ENCODE measurements around the gene PNKD.

Gene PNKD

DNA sequence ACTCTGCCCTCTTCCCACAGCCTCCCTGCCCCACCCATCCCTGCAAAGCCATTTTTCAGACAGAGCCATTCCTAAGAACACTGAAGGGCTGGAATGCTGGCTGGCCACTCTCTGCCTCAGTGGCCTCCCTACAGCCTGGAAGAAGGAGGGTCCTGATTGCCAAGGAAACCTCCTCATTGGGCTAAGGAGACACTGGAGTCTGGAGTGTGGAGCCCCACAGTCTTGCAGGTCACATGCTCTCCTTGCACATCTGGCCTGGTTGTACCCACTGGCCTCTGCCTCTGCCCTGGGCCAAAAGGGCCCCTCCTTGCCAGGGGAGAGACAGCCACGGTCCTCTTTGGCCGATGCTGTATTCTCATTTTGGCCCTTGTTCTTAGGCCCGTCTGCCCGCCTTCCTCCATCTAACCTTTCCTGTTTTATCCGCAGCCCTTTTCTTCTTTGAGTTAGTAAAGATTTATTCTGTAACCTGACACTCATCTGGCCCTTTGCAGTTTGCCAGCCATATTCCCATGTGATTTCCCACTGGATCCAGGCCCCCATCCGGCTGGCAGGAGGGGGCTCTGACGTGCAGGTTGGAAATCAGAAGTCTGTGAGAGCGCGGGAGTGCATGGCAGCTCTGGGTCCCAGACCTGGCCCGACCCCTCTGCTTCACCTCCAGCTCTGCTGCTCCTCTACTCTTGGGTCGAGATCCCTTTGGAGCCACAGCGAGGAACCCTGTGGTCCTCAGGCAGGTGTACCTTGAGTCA lies 75.3 kb downstream of the PNKD start:
- no peak for DNase-seq

DNA sequence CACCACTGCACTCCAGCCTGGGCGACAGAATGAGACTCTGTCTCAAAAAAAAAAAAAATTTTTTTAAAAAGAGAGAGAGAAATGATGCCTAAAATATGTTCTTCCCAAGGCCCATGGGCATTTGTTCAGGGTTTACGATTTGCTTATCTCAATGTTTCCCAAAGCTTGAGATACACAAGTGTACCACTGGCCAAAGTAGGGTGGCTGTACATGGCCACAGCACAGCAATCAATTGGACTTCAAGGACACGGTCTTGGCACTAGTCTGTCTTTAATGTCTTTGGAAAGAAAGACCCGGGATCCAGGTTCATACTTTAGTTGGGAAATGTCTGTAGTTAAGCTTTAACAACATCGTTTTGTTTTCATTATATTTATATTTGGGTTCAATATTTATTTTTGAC lies 76.9 kb downstream of the PNKD start:
- DNase-seq, result no peak

DNA sequence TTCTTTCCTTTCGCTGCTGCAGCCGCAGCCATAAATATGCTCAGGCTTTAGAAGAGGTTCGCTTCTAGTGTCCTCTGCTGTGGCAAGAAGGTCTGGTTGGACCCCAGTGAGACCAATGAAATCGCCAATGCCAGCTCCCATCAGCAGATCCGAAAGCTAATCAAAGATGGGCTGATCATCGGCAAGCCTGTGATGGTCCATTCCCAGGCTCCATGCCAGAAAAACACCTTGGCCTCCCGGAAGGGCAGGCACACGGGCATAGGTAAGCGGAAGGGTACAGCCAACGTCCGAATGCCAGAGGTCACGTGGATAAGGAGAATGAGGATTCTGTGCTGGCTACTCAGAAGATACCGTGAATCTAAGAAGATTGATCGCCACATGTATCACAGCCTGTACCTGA lies 83.7 kb downstream of the PNKD start:
- no peak for DNase-seq

DNA sequence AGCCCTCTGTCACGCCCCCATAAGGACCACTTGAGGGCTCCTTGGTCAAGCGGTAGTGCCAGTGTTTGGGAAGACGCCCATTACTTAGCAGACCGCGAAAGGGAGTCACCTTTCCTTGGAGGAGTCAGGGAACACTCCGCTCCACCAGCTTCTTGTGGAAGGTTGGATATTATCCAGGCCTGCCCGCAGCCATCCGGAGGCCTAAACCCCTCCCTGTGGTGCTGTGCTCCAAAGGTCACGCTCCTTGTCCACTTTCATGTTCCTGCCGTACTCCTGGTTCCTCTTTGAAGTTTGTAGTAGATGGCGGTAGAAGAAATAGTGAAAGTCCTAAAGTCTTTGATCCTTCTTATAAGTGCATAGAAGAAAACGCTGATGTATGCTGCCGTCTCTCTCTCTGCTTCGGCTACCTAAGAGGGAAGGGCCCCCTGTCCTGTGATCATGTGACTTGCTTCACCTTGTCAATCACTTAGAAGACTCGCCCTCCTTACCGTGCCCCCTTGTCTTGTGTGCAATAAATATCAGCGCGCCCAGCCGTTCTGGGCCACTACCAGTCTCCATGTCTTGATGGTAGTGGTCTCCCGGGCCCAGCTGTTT lies 84.6 kb downstream of the PNKD start:
- DNase-seq, result no peak

DNA sequence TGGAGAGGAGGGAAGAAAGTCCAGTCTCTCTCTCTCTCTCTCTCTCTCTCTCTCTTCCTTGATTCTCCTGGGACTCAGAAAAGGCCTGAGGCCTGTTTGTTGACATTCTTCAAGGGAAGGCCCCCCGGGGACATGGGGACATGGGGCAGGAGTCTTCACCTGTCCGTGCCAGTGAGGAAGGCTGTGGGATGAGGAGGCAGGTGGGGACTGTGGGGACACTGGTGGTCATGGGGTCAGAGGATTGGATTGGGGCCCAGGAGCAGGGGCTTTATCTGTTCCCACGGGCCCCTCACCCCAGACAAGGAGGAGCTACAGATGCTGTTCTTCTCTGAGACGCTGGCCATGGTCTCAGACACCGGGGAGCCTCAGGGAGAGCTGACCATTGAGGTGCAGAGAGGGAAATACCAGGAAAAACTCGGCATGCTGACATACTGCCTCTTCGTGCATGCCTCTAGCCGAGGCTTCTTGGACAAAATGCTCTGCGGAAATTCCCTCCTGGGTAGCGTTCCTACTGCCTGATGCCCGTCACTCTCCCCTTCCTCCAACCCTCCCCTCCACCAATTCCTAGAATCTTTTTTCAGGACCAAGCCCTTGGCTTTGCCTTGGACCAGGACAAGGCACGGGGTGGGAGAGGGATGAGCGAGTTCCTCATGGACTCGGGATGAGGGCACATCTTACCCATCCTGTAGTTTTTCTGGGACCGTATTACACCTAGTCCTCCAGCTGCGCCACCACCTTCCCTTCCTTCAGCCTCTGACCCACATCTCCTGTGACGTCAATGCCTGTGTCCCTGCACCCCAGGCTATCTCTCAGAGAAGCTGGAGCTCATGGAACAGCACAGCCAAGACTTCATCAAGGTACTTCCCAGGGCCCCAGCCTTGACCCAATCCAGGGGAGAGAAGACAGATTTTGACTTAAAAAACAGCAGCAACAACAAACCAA lies 87.2 kb downstream of the PNKD start:
- no peak for DNase-seq

DNA sequence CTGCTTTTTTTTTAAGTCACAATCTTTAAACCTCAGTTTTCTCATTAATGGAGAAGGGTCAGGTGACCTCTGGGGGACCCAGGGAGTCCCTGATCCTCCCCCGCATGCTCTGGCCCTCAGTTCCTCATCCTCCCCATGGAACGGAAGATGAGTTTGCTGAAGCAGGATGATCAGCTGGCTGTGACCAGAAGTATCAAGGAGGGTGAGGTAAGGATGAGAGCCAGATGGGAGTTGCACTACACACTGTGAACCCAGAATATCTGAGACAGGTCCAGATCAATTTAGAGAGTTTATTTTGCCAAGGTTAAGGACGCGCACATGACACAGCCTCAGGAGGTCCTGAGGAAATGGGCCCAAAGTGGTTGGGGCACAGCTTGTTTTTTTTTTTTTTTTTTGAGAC lies 90.1 kb downstream of the PNKD start:
- peak; percentile 87 to 97 for DNase-seq

DNA sequence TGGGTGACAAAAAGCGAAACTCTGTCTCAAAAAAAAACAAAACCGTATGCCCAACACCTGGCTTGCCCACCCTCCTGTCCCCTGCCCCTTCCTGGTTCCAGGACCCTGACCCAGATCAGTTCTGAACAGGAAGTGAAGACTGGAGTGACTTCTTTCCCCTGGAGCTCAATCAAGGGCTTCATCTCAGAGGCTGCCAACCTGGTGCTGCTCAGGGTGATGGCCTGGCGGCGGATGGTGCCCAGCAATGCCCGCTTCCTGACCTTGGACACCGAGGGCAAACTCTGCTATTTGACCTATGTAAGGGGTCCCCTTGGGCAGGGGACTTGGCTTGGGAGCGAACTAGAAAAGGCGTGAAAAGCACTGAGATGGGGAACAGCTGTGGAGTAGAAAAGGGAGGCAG lies 92.3 kb downstream of the PNKD start:
- DNase-seq, result no peak

DNA sequence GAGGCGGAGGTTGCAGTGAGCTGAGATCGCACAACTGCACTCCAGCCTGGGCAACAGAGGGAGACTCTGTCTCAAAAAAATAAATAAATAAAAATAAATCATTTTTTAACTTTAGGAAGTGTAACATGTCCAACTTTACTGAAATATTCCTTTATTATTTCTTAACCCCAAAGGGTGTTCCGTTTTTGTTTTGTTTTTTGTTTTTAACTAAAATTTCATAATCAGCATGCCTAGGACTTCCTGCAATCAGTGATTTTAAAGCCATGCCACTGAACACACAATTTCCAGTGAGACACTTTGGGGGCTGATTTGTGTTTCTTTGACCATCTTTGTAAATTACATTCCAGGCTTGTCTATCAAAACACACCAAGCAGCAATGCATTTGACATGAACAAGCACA lies 93.4 kb downstream of the PNKD start:
- peak; percentile 59 to 62 for DNase-seq

DNA sequence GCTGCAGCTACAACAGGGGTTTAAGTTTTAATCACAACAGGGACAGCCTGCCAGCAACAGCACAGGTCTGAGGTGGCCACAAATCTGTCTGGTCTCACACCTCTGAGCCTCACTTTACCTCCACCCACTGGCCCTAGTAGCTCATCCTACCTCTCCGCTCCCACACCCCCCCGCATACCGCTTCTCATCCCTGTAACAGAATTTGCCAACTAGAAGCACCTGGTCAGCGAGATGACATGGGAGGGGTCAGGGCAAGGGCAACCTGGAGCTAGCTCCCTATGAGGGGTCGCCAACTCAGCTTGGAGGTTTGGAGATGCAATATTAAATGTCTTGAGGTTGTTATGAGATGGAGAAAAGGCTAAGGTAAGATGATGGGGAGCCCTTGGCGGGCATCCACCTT lies 93.9 kb downstream of the PNKD start:
- DNase-seq, result no peak

DNA sequence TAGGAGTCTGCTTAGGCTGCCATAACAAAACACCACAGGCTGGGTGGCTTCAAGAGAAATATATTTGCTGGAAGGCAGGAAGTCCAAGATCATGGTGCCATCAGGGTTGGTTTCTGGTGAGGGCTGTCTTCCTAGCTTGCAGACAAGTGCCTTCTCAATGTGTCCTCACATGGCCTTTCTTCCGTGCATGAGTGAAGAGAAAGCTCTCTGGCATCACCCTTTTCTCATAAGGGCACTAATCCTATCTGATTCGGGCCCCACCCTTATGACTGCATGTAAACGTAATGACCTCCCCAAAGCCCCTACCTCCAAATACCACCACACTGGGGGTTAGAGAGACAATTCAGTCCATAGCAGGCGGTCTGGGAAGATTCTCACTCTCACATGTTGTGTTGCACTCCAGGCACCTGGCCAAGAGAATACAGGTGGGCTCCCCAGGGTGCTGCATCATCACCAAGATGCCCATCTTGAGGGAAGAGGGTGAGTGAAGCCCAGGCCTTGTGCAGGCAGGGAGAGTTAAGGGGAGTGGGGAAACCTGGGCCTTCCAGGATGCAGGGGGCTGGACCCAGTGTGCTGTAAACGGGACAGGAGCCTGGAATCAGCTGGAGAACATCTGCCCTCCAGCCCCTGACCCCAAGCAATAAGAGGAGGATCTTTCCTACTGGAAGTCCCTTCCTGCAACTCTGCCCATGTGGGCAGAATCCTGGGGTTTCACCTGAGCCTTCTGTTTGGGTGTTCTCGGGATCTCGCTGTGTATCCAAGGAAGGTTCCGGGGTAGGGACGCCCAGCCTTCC lies 96.5 kb downstream of the PNKD start:
- no peak for DNase-seq

DNA sequence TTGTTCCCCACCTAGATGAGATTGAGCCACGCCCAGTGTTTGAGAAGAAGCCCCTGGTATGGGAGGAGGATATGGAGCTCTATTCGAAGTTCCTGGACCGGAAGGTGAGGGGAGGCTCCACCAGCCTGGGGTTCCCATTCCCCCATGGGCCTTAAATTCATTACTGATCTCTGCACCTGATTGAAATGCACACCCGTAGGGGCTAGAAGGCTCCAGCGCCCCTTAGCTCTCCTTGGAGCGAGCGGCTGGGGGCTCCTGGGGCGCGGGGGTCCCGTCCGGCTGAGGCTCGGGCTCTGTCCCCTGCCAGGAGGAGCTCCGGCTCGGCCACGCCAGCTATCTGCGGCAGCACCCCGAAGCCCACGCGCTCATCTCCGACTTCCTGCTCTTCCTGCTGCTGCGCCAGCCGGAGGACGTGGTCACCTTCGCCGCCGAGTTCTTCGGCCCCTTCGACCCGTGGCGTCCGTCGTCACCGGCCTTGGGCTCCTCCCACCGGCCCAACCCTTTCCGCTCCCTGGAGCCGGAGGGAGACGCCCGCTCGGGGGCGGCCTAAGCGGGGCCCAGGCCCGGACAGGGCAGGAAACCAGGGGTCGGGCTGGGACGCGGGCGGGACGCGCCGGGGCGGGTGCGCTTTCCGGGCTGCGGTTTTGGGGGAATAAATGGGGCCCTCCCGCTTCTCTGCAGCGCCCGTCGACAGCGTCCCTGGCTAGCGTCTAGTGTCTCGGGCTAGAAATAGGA lies 97.3 kb downstream of the PNKD start:
- peak; percentile 96 to 98 for DNase-seq

DNA sequence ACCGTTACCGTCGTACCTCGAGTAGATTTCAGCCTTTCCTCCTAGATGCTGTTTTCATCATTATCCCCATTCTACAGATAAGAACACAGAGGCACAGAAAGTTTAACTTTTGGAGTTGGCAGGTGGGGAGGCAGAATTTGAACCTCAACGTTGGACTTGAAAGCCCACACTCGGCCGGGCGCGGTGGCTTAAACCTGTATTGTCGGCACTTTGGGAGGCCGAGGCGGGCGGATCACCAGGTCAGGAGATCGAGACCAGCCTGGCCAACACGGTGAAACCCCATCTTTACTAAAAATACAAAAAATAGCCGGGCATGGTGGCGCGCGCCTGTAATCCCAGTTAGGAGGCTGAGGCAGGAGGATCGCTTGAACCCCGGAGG lies 97.8 kb downstream of the PNKD start:
- no peak for DNase-seq

DNA sequence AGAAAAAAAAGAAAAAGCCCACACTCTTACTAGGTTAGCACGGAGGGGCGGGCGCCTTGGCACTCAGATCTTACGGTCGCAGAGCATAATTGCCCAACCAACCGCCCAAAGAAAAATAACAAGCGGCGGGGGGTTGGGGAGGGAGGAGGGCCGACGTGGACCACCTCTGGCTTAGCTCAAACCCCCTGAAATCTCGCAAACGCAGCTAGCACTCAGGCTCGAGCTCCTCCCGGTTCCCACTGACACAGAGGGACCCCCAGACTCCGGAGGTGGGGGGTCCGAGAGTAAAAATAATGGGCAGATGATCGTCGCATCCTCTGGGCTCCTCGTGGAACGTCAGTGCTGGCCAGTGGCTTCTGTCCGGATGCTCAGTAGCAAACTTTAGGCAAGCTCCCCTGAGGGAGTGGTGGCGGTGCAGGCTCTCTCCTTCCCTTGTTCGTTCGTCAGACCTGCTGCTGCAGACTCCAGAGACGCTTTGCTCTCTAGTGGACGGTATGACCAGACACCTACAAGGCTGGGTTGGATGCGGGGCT lies 98.4 kb downstream of the PNKD start:
- peak; percentile 30 to 35 for DNase-seq

DNA sequence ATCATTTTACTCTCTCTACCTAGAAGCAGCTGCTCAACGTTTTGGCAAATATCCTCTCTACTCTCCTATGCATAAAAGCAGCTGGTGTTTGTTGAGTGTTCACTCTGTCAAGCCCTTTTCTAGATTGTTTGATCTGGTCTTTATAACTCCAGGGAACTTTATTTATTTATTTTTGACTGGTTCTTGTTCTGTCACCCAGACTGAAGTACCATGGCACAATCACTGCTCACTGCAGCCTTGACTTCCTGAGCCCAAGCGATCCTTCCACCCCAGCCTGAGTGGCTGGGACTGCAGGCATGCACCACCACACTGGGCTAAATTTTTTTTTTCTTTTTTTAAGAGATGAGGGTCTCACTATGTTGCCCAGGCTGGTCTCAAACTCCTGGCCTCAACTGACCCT lies 99.0 kb downstream of the PNKD start:
- peak; percentile 25 to 26 for DNase-seq

DNA sequence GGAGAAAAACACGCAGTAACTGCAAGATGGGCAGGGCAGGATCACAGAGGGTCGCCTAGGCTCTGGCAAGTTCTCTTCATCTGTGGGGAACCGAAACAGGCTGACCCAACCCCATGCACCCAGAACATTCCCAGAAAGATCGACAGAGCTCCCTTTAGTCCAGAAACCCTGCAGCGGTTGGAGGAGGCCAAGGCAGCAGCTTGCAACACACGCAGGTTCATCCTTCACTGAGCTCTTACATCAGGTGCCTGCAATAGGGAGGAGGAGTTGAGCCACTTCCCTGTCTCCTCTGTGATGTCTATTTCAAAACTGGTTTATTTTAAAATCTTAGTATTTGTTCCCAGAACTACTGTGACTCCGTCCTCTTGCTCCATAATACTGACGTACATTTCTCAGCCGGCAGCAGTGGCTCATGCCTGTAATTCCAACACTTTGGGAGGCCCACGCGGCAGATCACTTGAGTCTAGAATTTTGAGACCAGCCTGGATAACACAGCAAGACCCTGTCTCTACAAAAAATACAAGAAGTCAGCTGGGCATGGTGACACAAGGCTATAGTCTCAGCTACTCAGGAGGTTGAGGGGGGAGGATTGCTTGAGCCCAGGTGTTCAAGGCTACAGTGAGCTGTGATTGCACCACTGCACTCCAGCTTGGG lies 100.2 kb downstream of the PNKD start:
- DNase-seq, result peak; percentile 97 to 99

DNA sequence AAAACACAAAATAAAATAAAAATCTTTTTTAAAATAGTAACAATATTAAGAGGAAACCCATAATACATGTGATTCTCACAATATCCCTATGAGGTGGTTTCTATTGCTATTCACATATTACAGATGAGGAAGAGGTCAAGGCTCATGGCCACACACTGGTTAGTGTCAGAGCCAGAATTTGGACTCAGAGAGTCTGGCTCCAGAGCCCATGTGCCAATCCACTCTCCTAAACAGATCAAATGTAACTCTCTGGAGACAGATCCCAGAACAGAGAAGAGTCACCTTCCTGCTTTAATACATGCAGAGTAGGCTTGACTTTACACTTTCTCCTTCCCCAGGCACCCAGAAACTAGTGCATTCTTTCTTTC lies 101.6 kb downstream of the PNKD start:
- DNase-seq, result peak; percentile 35 to 50

DNA sequence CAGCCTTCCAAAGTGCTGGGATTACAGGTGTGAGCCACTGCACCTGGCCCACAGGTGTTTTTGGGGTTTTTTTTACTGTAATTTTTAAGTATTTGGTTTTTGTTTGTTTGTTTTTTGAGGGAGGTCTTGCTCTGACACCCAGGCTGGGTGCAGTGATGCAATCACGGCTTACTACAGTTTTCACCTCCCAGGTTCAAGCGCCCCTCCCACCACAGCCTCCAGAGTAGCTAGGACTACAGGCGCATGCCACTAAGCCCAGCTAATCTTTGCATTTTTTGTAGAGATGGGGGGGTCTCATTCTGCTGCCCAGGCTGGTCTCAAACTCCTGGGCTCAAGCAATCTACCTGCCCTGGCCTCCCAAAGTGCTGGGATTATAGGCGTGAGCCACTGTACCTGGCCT lies 104.5 kb downstream of the PNKD start:
- no peak for DNase-seq

DNA sequence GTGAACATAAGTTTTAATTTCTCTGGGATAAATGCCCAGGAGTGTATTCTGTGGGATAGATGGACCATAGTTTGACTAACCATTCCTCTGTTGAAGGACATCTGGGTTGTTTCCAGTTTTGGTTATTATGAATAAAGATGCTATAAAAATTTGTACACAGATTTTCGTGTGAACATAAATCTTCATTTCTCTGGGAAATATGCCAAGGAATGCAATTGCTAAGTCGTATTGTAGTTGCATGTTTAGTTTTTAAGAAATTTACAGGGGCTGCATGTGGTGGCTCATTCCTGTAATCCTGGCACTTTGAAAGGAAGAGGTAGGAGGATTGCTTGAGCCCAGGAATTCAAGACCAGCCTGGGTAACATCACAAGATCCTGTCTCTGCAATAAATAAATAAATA lies 104.9 kb downstream of the PNKD start:
- peak in 1 of 2 donors; percentile 61 for DNase-seq

DNA sequence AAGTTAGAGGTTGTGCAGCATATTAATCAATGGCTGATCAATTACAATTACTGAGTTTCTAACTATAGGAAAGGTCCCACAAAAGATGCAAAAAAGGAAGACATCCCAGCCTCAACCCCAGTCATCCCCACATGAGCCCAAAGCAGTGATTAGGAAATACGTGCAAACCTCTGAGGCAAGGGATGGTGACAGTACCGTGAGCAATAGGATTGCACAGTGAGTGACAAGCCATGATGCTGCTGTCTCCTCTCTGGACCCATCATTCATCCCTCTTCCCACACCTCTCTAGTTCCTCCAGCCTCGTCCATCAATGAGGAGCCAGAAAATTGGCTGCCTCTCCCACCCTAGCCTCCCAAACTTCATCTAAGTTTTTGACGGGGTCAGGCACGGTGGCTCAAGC lies 107.7 kb downstream of the PNKD start:
- peak; percentile 94 to 96 for DNase-seq

DNA sequence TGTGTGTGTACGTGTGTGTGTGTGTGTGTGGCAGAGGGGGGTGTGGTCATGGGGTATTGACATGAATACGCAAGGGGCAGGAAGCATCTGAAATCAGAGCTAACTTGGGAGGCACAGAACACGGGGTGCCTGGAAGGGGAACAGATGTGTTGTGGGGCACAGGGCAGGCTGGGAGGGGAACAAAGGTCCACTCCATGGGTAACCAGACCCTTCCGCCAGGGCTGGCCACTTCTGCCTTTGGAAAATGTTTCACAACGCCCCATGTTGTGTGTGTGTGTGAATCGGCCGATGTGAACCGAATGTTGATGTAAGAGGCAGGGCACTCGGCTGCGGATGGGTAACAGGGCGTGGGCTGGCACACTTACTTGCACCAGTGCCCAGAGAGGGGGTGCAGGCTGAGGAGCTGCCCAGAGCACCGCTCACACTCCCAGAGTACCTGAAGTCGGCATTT lies 111.6 kb downstream of the PNKD start, which contains the start of gene SLC11A1:
Gene SLC11A1, plus strand, starts transcription at position 358 of the 451 bp plus-strand sequence. CDS start 96 bp downstream, outside the sequence.
- peak; percentile 92 to 95 for DNase-seq

DNA sequence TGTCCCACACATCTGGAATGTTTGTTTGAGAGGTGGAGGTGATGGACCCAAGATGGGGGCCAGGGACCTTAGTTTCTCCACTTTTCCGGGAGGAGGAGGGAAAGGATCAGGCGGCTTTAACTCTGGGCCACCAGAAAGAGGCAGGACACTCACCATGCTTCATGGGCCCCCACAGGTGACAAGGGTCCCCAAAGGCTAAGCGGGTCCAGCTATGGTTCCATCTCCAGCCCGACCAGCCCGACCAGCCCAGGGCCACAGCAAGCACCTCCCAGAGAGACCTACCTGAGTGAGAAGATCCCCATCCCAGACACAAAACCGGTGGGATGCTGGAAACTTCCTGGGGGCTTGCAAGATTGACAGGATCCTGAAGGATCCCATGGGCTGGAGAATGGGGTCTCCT lies 112.5 kb downstream of the PNKD start:
- no peak for DNase-seq
